ENCODE results near the gene NIP7.

The NIP7 gene

GRCh38 chr16:69371564-69371963, 32.0 kb downstream of the NIP7 start:
- TF ChIP-seq, protein P1, sequence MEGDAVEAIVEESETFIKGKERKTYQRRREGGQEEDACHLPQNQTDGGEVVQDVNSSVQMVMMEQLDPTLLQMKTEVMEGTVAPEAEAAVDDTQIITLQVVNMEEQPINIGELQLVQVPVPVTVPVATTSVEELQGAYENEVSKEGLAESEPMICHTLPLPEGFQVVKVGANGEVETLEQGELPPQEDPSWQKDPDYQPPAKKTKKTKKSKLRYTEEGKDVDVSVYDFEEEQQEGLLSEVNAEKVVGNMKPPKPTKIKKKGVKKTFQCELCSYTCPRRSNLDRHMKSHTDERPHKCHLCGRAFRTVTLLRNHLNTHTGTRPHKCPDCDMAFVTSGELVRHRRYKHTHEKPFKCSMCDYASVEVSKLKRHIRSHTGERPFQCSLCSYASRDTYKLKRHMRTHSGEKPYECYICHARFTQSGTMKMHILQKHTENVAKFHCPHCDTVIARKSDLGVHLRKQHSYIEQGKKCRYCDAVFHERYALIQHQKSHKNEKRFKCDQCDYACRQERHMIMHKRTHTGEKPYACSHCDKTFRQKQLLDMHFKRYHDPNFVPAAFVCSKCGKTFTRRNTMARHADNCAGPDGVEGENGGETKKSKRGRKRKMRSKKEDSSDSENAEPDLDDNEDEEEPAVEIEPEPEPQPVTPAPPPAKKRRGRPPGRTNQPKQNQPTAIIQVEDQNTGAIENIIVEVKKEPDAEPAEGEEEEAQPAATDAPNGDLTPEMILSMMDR (IDR thresholded peaks at IDR 0.05; ENCODE audit: low read length, missing control alignments) = no peak
- DNase-seq (ENCODE audit: low read depth) = no peak
- no peak overlapping the region for H3K4me3 ChIP-seq (replicated peaks; ENCODE audit: low read depth, low read length)

GRCh38 chr16:69373019-69373418, 33.4 kb downstream of the NIP7 start:
- H3K4me3 ChIP-seq (replicated peaks; ENCODE audit: low read depth, low read length) = no peak overlapping the region
- no peak for DNase-seq (ENCODE audit: low read depth)
- TF ChIP-seq, protein P1 (IDR thresholded peaks at IDR 0.05; ENCODE audit: low read length, missing control alignments) = no peak

DNA sequence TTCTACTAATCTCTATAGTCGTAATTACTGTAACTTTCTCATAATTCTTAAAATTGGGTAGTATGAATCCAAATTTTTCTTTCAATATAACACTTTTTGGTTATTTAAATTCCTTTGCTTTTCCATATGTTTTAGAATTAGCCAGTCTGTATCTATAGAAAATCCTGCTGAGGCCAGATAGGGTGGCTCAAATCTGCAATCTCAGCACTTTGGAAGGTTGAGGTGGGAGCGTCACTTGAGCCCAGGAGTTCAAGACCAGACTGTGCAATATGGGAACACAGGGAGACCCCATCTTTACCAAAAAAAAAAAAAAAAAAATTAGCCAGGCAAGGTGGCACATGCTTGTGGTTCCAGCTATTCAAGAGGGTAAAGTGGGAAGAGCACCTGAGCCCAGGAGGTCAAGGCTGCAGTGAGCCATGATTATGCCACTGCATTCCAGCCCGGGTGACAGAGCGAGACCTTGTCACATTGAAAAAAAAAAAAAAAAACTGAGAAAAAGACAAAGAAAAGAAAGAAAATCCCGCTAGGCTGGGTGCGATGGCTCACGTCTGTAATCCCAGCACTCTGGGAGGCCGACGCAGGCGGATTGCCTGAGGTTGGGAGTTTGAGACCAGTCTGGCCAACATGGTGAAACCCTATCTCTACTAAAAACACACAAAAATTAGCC, 37.0 kb downstream of the NIP7 start:
- no peak overlapping the region for H3K4me3 ChIP-seq (replicated peaks; ENCODE audit: low read depth, low read length)
- DNase-seq (ENCODE audit: low read depth) = no peak
- TF ChIP-seq, protein P1 (IDR thresholded peaks at IDR 0.05; ENCODE audit: low read length, missing control alignments) = no peak

DNA sequence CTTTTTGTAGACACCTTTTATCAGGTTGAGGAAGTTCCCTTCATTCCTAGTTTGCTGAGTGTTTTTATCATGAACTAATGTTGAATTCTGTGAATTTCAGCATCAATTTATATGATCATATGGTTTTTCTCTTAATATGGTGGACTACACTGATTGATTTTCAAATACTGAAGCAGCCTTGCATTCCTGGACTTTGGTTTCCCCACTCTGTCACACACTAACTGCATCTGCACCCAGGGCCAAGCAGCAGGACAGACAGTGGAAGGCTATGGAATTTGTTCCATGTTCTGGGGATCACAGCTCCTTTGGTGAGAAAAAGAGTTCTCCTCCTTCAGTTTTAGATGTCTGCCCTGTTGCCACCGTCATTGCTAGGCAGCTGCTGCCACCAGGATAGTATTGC, 38.5 kb downstream of the NIP7 start:
- TF ChIP-seq, protein P1 (IDR thresholded peaks at IDR 0.05; ENCODE audit: low read length, missing control alignments) = no peak
- no peak overlapping the region for H3K4me3 ChIP-seq (replicated peaks; ENCODE audit: low read depth, low read length)
- DNase-seq (ENCODE audit: low read depth) = no peak

DNA sequence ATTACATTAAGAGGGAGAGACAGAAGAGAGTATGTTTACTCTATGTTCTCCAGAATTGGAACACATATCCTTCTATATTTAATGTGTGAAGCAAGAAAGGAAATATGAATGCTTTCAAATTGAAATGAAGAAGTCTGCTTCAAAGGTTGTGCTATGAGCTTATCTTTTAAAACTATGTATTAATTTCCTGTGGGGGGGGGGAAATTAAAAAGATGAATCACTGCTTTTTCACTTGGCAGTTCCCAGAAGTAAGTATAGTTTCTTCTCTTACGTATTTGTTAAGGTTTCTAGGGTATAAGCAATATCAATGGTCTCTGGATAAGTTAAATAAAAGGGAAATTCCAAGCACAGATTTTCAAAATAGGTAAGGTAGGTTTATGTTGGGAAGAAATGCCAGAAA, 39.2 kb downstream of the NIP7 start:
- TF ChIP-seq, protein P1 (IDR thresholded peaks at IDR 0.05; ENCODE audit: low read length, missing control alignments) = no peak
- H3K4me3 ChIP-seq (replicated peaks; ENCODE audit: low read depth, low read length) = no peak overlapping the region
- peak; percentile 64 for DNase-seq (ENCODE audit: low read depth)

GRCh38 chr16:69381231-69381630, 41.7 kb downstream of the NIP7 start:
- peak; percentile 37 for DNase-seq (ENCODE audit: low read depth)
- no peak overlapping the region for H3K4me3 ChIP-seq (replicated peaks; ENCODE audit: low read depth, low read length)
- TF ChIP-seq, protein P1 (IDR thresholded peaks at IDR 0.05; ENCODE audit: low read length, missing control alignments) = no peak

DNA sequence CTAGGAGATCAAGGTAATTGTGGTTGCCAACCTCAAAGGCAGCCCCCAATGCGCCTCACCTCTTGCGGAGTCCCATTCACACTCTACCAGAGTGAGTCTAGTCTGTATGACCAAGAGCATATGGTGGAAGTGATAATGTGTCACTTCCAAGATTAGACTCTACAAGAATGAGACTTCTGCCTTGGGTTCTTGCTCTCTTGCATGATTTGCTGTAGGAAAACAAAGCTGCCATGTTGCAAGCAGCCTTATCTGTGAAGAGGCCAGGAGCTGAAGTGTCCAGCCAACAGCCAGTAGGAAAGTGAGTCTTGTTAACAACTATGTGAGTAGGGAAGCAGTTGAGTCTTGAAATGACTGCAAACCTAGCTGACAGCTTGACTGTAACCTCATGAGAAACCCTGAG, 42.8 kb downstream of the NIP7 start:
- TF ChIP-seq, protein P1 (IDR thresholded peaks at IDR 0.05; ENCODE audit: low read length, missing control alignments) = no peak
- H3K4me3 ChIP-seq (replicated peaks; ENCODE audit: low read depth, low read length) = no peak overlapping the region
- DNase-seq (ENCODE audit: low read depth) = no peak
